GM23248 (cell line): ENCODE results near the gene CRB2. TPM values are rescaled to one million over a fixed set of nuclear protein-coding genes. Genes with fewer than 3 reads are reported as not detected.

Experiments used
- DNase-seq: peaks from one replicate; pipeline ENCODE4 v3.0.0-alpha.2; 2015
- H2AFZ ChIP-seq: fragments of 200-600 bp; sonication (generic); 2 replicates; pipeline ENCODE4 v1.6.1; 2016; ENCODE audit warnings: antibody characterized with exemption
- H3F3A ChIP-seq: fragments of 200-600 bp; sonication (generic); 2 replicates; pipeline ENCODE4 v1.6.1; 2016; ENCODE audit warnings: mild to moderate bottlenecking, antibody characterized with exemption, mixed run types; ENCODE audit not compliant: insufficient read depth
- H3K27ac ChIP-seq: fragments of 200-600 bp; sonication (generic); 2 replicates; pipeline ENCODE4 v1.5.1; 2016; ENCODE audit warnings: mild to moderate bottlenecking
- H3K27me3 ChIP-seq: fragments of 200-600 bp; sonication (generic); replicated peaks from 2 replicates; pipeline ENCODE4 v1.6.1; 2016; ENCODE audit warnings: mild to moderate bottlenecking; ENCODE audit not compliant: insufficient read depth
- H3K36me3 ChIP-seq: fragments of 200-600 bp; sonication (generic); 2 replicates; pipeline ENCODE4 v1.6.1; 2016; ENCODE audit warnings: low read depth, mild to moderate bottlenecking
- H3K4me1 ChIP-seq: fragments of 200-600 bp; sonication (generic); 2 replicates; pipeline ENCODE4 v1.6.1; 2016; ENCODE audit warnings: mild to moderate bottlenecking; ENCODE audit not compliant: insufficient read depth
- H3K4me2 ChIP-seq: fragments of 200-600 bp; sonication (generic); one replicate; pipeline ENCODE4 v1.6.1; 2016; ENCODE audit warnings: mild to moderate bottlenecking; ENCODE audit not compliant: unreplicated experiment
- H3K4me3 ChIP-seq: fragments of 200-600 bp; sonication (generic); 2 replicates; pipeline ENCODE4 v1.5.1; 2016; ENCODE audit warnings: mild to moderate bottlenecking
- H3K79me2 ChIP-seq: fragments of 200-600 bp; sonication (generic); 2 replicates; pipeline ENCODE4 v1.6.1; 2016; ENCODE audit warnings: mild to moderate bottlenecking; ENCODE audit not compliant: insufficient read depth
- H3K9ac ChIP-seq: fragments of 200-600 bp; sonication (generic); 2 replicates; pipeline ENCODE4 v1.6.1; 2016; ENCODE audit warnings: mild to moderate bottlenecking
- H3K9me2 ChIP-seq: fragments of 200-600 bp; sonication (generic); 2 replicates; pipeline ENCODE4 v1.6.1; 2016; ENCODE audit warnings: mixed run types, mild to moderate bottlenecking, moderate library complexity; ENCODE audit not compliant: insufficient read depth
- H3K9me3 ChIP-seq: fragments of 200-600 bp; sonication (generic); one replicate; pipeline ENCODE4 v1.6.1; 2017; ENCODE audit warnings: low read depth
- H4K20me1 ChIP-seq: fragments of 200-600 bp; sonication (generic); 2 replicates; pipeline ENCODE4 v1.6.0; 2016; ENCODE audit not compliant: insufficient read depth
- EZH2 ChIP-seq: fragments of 200-600 bp; sonication (generic); IDR thresholded peaks from 2 replicates; pipeline ENCODE4 v1.6.1; 2018; ENCODE audit warnings: antibody characterized with exemption, mild to moderate bottlenecking; ENCODE audit not compliant: insufficient read depth, poor library complexity, severe bottlenecking
- EZH2phosphoT487 ChIP-seq: fragments of 200-600 bp; sonication (generic); IDR thresholded peaks from 2 replicates; pipeline ENCODE4 v1.6.1; 2018; ENCODE audit warnings: antibody characterized with exemption, moderate library complexity, mild to moderate bottlenecking, low read depth; ENCODE audit not compliant: insufficient read depth
- WGBS, 2 experiments: methylation state at CpG; one replicate each; pipeline ENCODE4 v1.1.6; 2015 to 2017; ENCODE audit warnings: low lambda C conversion rate in 2 of 2, low coverage in 1 of 2; ENCODE audit errors: missing lambda C conversion rate in 2 of 2; 5-methylcytosine and 5-hydroxymethylcytosine counted together
- in situ Hi-C: fragments of 300-500 bp; cut with MboI; formaldehyde crosslinking; loops from 2 replicates; pipeline ENCODE4 v1.15.0; 2020
- polyA plus RNA-seq: library from polyadenylated mRNA; unstranded; fragments of >200 nt; fragmentation: Nextera tagmentation; extraction: Ambion mirVana; gene quantifications from 2 replicates; pipeline ENCODE4 v1.2.1, GENCODE V29; 2016
- total RNA-seq: library from RNA; depleted of rRNA; stranded (reverse); fragments of >200 nt; shearing (Covaris generic); gene quantifications from 2 replicates; pipeline ENCODE4 v1.2.3, GENCODE V29; 2014

The CRB2 gene
- total and polyA plus RNA-seq, 2 experiments from 2014 or later = not detected

DNA sequence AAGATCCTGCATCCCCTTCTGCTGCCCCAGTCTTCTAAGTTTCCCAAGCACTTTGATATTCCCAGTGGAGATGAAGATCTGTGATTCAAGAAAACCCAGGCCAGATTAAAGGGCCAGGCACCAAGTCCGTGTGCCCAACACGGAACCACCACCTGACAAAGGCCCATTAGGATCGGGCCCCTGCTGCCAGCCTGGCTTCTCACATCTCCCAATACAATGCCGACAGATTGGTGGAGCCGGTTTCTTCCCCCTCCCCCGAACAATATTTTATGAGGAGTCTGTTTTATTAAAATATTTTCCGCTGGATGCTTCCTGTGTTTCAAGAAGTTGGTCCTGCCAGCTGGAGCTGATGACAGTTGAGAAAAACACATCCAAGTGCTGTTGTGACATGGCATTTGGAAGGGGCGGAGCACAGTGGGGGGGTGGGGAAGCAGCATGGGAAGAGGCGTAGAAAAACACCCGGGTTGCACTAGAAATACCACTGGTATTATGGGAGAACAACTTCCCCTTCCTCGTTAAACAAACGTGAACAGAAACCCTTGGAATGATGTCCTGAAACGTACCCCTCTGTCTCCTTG is 45.0 kb downstream of the CRB2 start:
- Histone ChIP-seq H3K4me1 (no peaks in the 10 kb centered on the region), H2AFZ (peak overlapping the region; percentile 33; the same call in 1 of the 2 replicates), H4K20me1 (no peaks in the 10 kb centered on the region), H3K9ac (no peak overlapping the region), H3K27ac (no peak overlapping the region), H3K27me3 (no peaks in the 10 kb centered on the region), H3K4me3 (no peak overlapping the region), H3K79me2 (no peaks in the 10 kb centered on the region), H3K9me3 (no peaks in the 10 kb centered on the region), H3K4me2 (no peak overlapping the region), H3K9me2 (no peaks in the 10 kb centered on the region), H3F3A (no peaks in the 10 kb centered on the region), H3K36me3 (no peaks in the 10 kb centered on the region)
- TF ChIP-seq EZH2phosphoT487 (no peak), EZH2 (no peak)
- 28 to 33% methylated on average over 13 of the region's 13 CpGs for WGBS, 2 experiments
- peak; percentile 8 for DNase-seq
- in situ Hi-C loops = no loop called here

DNA sequence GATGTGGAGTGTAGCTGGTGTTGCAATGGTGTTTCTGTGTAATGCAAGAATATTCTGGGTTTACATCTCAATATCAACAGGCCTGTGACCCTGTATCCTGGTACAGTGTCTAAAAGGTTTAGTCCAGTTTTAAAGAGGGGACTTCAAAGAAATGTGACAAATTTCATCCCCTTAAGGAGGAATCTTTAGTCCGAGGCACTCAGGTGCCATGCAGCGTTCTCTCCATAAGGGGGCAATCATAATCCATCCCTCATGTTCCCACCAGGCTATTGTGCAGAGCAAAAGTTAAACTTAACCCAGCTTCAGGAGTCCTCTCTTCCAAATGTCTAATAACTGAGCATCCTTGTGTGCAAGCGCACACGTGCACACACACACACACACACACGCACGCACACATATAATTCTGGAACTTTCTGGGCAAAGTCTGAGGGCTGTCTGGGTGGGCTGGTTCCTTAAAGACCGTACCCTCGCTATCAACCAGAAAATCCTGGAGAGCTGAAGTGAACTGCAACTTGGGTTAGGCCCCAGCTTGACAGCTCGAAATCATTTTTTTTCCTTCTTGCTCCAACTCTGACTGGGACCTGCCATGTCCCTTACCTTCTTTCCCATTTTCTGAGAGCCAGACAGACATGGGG is 46.0 kb downstream of the CRB2 start:
- Histone ChIP-seq H3K36me3 (no peaks in the 10 kb centered on the region), H3K27me3 (no peaks in the 10 kb centered on the region), H3K9me3 (no peaks in the 10 kb centered on the region), H3K4me1 (no peaks in the 10 kb centered on the region), H3K4me2 (no peak overlapping the region), H3K9ac (no peak overlapping the region), H2AFZ (0 out of 2 replicates have a peak overlapping the region, but pooled peaks have one; percentile 33), H3K9me2 (no peaks in the 10 kb centered on the region), H3K79me2 (no peaks in the 10 kb centered on the region), H4K20me1 (no peaks in the 10 kb centered on the region), H3F3A (no peaks in the 10 kb centered on the region), H3K4me3 (no peak overlapping the region), H3K27ac (no peak overlapping the region)
- in situ Hi-C loops = no loop called here
- WGBS, 2 experiments = 16 to 21% methylated on average over 9 of the region's 9 CpGs
- TF ChIP-seq EZH2 (no peak), EZH2phosphoT487 (no peak)
- peak; percentile 73 for DNase-seq

DNA sequence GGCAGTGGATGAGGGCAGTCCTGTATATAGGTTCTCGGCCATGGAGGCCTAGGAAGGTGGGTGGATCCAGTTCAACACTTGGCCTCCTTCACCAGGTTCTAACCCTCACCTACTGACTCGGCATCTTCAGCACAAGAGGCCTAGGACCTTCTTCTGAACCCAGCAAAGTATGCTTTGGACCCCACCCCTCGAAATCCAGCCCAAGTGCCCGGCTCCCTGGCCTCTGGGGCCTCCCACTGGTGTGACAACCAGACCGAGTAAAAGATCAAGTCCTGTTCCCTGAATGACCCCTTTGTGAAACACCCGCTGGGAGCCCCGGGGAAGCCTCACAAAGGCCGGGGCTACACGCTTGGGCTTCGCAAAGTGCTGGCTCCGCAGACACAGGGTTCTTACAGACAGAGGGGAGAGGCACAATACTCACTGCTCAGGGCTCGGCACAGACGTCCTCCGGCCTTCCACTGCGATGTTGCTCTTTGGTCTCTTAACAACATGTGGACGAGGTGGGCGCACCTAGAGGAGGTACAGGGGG is 47.0 kb downstream of the CRB2 start:
- H3K79me2 ChIP-seq = no peaks in the 10 kb centered on the region
- H3K27me3 ChIP-seq = no peaks in the 10 kb centered on the region
- H3K4me3 ChIP-seq = no peak overlapping the region
- no peak overlapping the region for H3K9ac ChIP-seq
- H2AFZ ChIP-seq = no peak overlapping the region
- H4K20me1 ChIP-seq = no peaks in the 10 kb centered on the region
- H3K9me3 ChIP-seq = no peaks in the 10 kb centered on the region
- TF ChIP-seq EZH2phosphoT487 = no peak
- TF ChIP-seq EZH2 = no peak
- WGBS, 2 experiments = 87 to 95% methylated on average over 16 to 17 of the region's 17 CpGs
- in situ Hi-C loops = no loop called here
- H3F3A ChIP-seq = no peaks in the 10 kb centered on the region
- H3K4me2 ChIP-seq = no peak overlapping the region
- H3K27ac ChIP-seq = no peak overlapping the region
- no peaks in the 10 kb centered on the region for H3K4me1 ChIP-seq
- H3K9me2 ChIP-seq = no peaks in the 10 kb centered on the region
- no peak for DNase-seq
- H3K36me3 ChIP-seq = no peaks in the 10 kb centered on the region

DNA sequence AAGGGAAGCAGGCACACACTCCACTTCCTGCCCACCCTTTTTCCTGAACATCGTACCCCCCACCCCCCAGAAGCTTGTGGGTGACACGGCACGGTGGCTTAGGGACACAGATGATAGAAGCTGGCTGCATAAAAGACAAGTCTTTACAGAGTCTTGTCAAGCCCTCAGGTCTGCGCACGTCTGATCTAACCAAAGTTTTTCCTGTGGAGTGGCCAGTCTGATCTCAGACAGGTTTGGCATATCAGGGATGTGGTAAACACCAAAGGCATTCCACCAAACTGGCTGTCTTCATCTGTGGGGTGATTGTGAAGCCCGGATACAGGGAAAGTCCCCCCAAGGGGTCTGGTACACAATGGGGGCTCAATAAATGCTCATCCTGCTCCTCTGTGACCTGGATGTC is 50.0 kb downstream of the CRB2 start:
- Histone ChIP-seq H3K9ac (no peak overlapping the region), H3K4me3 (no peak overlapping the region), H4K20me1 (no peaks in the 10 kb centered on the region), H3K36me3 (no peaks in the 10 kb centered on the region), H2AFZ (no peak overlapping the region), H3K27ac (no peak overlapping the region), H3K9me3 (no peaks in the 10 kb centered on the region), H3K9me2 (no peaks in the 10 kb centered on the region), H3K27me3 (no peaks in the 10 kb centered on the region), H3K4me1 (no peaks in the 10 kb centered on the region), H3K79me2 (no peaks in the 10 kb centered on the region), H3F3A (no peaks in the 10 kb centered on the region), H3K4me2 (no peak overlapping the region)
- TF ChIP-seq EZH2phosphoT487 (no peak), EZH2 (no peak)
- no peak for DNase-seq
- in situ Hi-C loops = no loop called here
- WGBS, 2 experiments = 92 to 93% methylated on average over 6 of the region's 6 CpGs
